Measurements from ENCODE around the gene LBP. TPM values are rescaled to one million over a fixed set of nuclear protein-coding genes. Genes with fewer than 3 reads are reported as not detected.

Gene LBP
- total and polyA plus RNA-seq, 2 donors (not counting 3 experiments of a cell fraction or from before 2014, with no cell fraction given), result 0.03 TPM; not detected in 1

- Histone ChIP-seq H3K36me3 (ENCODE audit: control insufficient read depth in 2 of 2, extremely low read depth in 1 of 2, insufficient read depth in 2 of 2, low read length in 2 of 2) (no peaks in the 10 kb centered on the region), H3K9me3 (replicated peaks; ENCODE audit: control insufficient read depth, insufficient read depth, low read length) (no peaks in the 10 kb centered on the region), H3K27me3 (ENCODE audit: control insufficient read depth in 2 of 2, insufficient read depth in 2 of 2, low read length in 2 of 2) (peaks cover 0 to 4% of the 10 kb centered on the region in 2 experiments), H4K20me1 (replicated peaks; ENCODE audit: control insufficient read depth, extremely low read depth, insufficient read depth, low read length) (no peaks in the 10 kb centered on the region), H3K4me2 (ENCODE audit: insufficient read depth, low read length) (no peak overlapping the region), H3K9me1 (replicated peaks; ENCODE audit: control insufficient read depth, extremely low read depth, insufficient read depth, low read length) (no peaks in the 10 kb centered on the region), H3K79me2 (ENCODE audit: control insufficient read depth, insufficient read depth, low read length) (no peaks in the 10 kb centered on the region), H3K9ac (replicated peaks; ENCODE audit: extremely low read depth, insufficient read depth, low read length) (no peak overlapping the region), H3K4me1 (ENCODE audit: control insufficient read depth, extremely low read depth, insufficient read depth, low read length) (no peaks in the 10 kb centered on the region), H3K4me3 (replicated peaks in 1 of 3; ENCODE audit: insufficient read depth in 1 of 3, low read depth in 1 of 3, low read length in 3 of 3) (no peak overlapping the region), H3K27ac (ENCODE audit: insufficient read depth, low read depth, low read length) (no peak overlapping the region), H2AFZ (ENCODE audit: low read depth, low read length) (no peak overlapping the region)
- ChIA-PET POLR2A (no interaction called here), CTCF (interaction anchor here (1.2 to 9.2 kb wide), 6 partner anchors 8 to 100 kb away, joined by 3 to 204 read pairs (median 4); no protein-coding TSS in a partner anchor)
- TF ChIP-seq FOS (IDR thresholded peaks at IDR 0.05; ENCODE audit: borderline replicate concordance, insufficient read depth, low read length), result no peak
- no peak for TF ChIP-seq POLR2A (IDR thresholded peaks at IDR 0.05; ENCODE audit: low read depth, low read length)
- no peak for TF ChIP-seq GATA2 (IDR thresholded peaks at IDR 0.05; ENCODE audit: insufficient read depth, insufficient read length, low read depth, low read length)
- TF ChIP-seq CTCF (IDR thresholded peaks at IDR 0.05; ENCODE audit: extremely low read depth in 1 of 2, insufficient read depth in 1 of 2, low read depth in 1 of 2, low read length in 2 of 2), result no peak
- no peak for TF ChIP-seq POLR2AphosphoS5 (IDR thresholded peaks at IDR 0.05; ENCODE audit: insufficient read depth, low read depth, low read length)
- TF ChIP-seq JUN (IDR thresholded peaks at IDR 0.05; ENCODE audit: borderline replicate concordance, insufficient read depth, insufficient read length, low read depth), result no peak
- no peak for TF ChIP-seq MYC (IDR thresholded peaks at IDR 0.05; ENCODE audit: low read depth, low read length)
- no peak for TF ChIP-seq EZH2 (IDR thresholded peaks at IDR 0.05; ENCODE audit: borderline replicate concordance, low read depth, low read length, severe bottlenecking)
- TF ChIP-seq, protein P1, sequence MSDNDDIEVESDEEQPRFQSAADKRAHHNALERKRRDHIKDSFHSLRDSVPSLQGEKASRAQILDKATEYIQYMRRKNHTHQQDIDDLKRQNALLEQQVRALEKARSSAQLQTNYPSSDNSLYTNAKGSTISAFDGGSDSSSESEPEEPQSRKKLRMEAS (IDR thresholded peaks at IDR 0.05; ENCODE audit: insufficient read depth, insufficient read length), result no peak
- no TSS peak for BruUV-seq (replicated peaks)
- DNase-seq (ENCODE audit: low read depth, low spot score), result no peak
- intact Hi-C loops (cut with micrococcal nuclease) (no loop called here), dilution Hi-C loops (cut with MboI; ENCODE audit: extremely low pct_ligation_motif_present, low sequenced_read_pairs) (no loop called here)
- no peak for FAIRE-seq
These were observed 37.8 kb upstream of the LBP start for GRCh38 chr20:38308447-38308846.

All from endothelial cell of umbilical vein (primary cell).